Measurements from ENCODE around the gene SREBF2. TPM values are rescaled to one million over a fixed set of nuclear protein-coding genes. Genes with fewer than 3 reads are reported as not detected.

The SREBF2 gene
- total RNA-seq, 1 donor from 2014 or later = 61.1 TPM

- H3K4me3 ChIP-seq (ENCODE audit: low read depth, low read length) = no peak overlapping the region
- TF ChIP-seq CTCF (conservative IDR thresholded peaks at IDR 0.05; ENCODE audit: low read depth, low read length) = no peak
These were observed 6.2 kb upstream of the SREBF2 start for GRCh38 chr22:41826430-41827383.

GRCh38 chr22:41827671-41828070 lies 5.2 kb upstream of the SREBF2 start:
- H3K4me3 ChIP-seq (ENCODE audit: low read depth, low read length) = no peak overlapping the region
- no peak for DNase-seq (ENCODE audit: low read depth)
- TF ChIP-seq CTCF (conservative IDR thresholded peaks at IDR 0.05; ENCODE audit: low read depth, low read length) = no peak

More at GRCh38 chr22:41826430-41827383, 6.2 kb upstream of the SREBF2 start:
- no peak for DNase-seq (ENCODE audit: low read depth)

- DNase-seq (ENCODE audit: low read depth) = no peak
- TF ChIP-seq CTCF (conservative IDR thresholded peaks at IDR 0.05; ENCODE audit: low read depth, low read length) = no peak
- no peak overlapping the region for H3K4me3 ChIP-seq (ENCODE audit: low read depth, low read length)
These were observed 4.4 kb upstream of the SREBF2 start for GRCh38 chr22:41828516-41828915.

- H3K4me3 ChIP-seq (ENCODE audit: low read depth, low read length) = no peak overlapping the region
- no peak for TF ChIP-seq CTCF (conservative IDR thresholded peaks at IDR 0.05; ENCODE audit: low read depth, low read length)
- no peak for DNase-seq (ENCODE audit: low read depth)
These were observed 2.7 kb upstream of the SREBF2 start for GRCh38 chr22:41830174-41830573.

GRCh38 chr22:41831383-41831782 lies 1.5 kb upstream of the SREBF2 start:
- TF ChIP-seq CTCF (conservative IDR thresholded peaks at IDR 0.05; ENCODE audit: low read depth, low read length) = no peak
- DNase-seq (ENCODE audit: low read depth) = no peak
- H3K4me3 ChIP-seq (ENCODE audit: low read depth, low read length) = no peak overlapping the region

- no peak for TF ChIP-seq CTCF (conservative IDR thresholded peaks at IDR 0.05; ENCODE audit: low read depth, low read length)
- DNase-seq (ENCODE audit: low read depth) = no peak
- H3K4me3 ChIP-seq (ENCODE audit: low read depth, low read length) = peak overlapping the region; percentile 89
These were observed 915 bp upstream of the SREBF2 start for GRCh38 chr22:41831828-41832552.

Measured in epithelial cell of proximal tubule (primary cell).